ENCODE measurements around the gene SLC9C2.

- TF ChIP-seq EZH2 (IDR thresholded peaks at IDR 0.05; ENCODE audit: low read depth): no peak
- TF ChIP-seq CTCF (conservative IDR thresholded peaks at IDR 0.05): no peak
Observed at GRCh38 chr1:173561263-173561662, 41.6 kb downstream of the SLC9C2 start.
